Epithelial cell of prostate (primary cell): ENCODE measurements around the gene MAGIX.
A peak's percentile ranks its signal among the peaks of the same experiment; 100 is the strongest.
"Not testable (repeated sequence)": the region's sequence is repeated elsewhere in the genome, so short reads cannot be mapped to it uniquely, and the experiment has no call there.

Experiments used
- DNase-seq: peaks from one replicate; pipeline ENCODE4 v3.0.0-alpha.2; 2011; ENCODE audit warnings: low read depth, low spot score
- H3K27ac ChIP-seq: fragments of 450-650 bp; 2 replicates; pipeline ENCODE4 v1.5.1; 2017; ENCODE audit warnings: mild to moderate bottlenecking

The MAGIX gene

DNA sequence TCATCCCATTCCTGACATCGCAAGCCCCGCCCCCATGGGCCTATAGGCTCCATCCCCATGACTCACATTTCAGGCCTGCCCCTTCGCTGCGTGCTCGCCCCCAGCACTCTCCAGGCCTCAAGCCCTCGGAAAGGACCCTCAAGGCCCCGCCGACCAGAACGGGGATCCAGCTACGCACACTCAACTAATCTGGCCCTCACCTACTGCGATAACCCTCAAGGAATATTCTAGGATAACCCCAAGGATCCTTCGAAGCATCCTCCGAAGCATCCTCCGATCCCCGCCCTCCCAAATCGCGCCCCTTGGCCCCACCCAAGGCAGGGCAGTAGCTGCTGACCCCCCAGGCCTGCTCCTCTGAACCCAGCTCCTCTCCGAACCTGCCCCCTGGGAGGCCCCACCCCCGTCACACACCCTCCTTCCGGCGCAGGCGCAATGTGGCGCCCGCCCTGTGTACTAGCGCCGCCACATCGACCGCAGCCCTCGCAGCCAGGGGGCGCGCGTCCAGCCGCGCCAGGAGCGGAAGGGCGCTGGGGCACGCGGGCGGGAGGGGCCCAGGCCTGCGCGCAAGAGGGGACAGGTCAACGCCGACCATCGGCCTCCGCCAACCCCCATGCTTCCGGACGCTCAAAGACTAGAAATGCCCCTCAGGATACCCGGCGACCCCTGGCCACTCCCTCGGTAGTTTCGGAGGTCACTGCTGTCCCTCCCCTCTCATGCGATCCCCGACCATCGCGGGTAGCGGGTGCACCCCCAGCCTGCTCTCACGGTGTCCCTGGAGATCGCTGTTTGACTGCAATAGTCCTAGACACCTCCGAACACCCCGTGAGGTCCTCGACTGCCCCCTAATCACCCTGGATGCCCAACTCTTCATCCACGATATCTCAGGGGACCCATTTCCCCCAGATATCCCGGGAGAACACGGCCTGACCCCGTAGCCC lies 6.4 kb upstream of the MAGIX start:
- no peak for DNase-seq
- peak overlapping the region; percentile 85 for H3K27ac ChIP-seq

GRCh38 chrX:49157194-49157593 lies 5.4 kb upstream of the MAGIX start:
- DNase-seq: no peak
- H3K27ac ChIP-seq: no peak overlapping the region

DNA sequence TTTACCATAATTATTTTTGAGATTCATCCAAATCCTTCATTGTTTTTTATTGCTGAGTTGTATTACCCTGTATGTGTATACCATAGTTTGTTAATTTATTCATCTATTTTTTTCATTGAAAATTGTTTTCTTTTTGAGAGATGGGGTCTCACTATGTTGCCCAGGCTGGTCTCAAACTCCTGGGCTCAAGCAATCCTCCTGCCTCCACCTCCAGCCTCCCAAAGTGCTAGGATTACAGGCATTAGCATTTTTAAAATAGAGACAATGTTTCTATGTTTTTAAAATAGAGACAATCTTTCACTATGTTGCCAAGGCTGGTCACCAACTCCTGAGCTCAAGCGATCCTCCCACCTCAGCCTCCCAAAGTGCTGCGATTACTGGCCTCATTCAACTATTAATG lies 1.6 kb upstream of the MAGIX start:
- no peak overlapping the region for H3K27ac ChIP-seq
- DNase-seq: no peak

- H3K27ac ChIP-seq: no peak overlapping the region
- DNase-seq: no peak
Observed at GRCh38 chrX:49161632-49162031, 926 bp upstream of the MAGIX start.

- peak overlapping the region; percentile 70 for H3K27ac ChIP-seq
- no peak for DNase-seq
Observed at GRCh38 chrX:49163555-49164419, 1.2 kb downstream of the MAGIX start.

GRCh38 chrX:49164589-49165360 lies 2.2 kb downstream of the MAGIX start:
- peak overlapping the region; percentile 70 for H3K27ac ChIP-seq
- no peak for DNase-seq

DNA sequence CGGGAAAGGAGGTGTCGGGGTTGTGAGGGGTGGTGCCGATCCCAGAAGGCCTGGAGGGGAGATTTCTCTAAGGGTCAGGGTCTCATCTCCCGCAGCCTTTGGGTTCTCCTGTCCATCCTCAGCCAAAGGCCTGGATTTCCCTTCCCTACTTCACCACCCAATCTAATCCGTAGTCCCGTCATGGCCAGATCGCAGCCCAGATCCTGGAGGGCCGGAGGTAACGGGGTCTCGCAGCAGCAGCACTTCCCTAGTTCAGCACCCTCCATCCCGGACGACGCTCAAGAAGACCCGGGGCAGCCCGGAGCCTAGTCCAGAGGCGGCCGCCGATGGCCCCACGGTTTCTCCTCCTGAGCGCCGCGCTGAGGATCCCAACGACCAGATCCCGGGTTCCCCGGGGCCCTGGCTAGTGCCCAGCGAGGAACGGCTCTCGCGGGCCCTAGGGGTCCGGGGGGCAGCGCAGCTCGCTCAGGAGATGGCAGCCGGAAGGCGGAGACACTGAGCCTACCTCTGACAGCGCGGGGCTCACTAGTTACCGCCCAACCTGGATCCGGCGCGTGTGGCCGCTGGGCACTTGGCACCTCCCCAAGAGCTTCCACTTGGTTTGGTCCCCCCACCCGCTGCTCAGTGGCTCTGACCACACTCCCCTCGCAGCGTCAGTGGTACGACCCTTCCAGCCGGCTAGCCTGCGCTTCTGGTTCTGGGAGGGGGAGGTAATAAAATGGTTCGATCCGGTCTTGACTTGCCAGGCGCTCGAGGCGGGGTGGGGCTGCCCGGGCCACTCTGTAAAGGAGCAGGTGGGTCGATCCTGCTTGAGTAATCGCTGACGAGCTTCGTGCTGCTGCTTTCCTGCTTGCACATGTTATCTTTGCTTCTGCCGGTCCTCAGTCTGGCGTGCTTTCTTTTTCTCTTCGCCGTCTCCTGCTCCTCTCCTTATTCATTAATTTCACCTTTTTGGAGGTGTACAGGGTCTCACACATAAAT lies 3.6 kb downstream of the MAGIX start:
- H3K27ac ChIP-seq: peak overlapping the region; percentile 97
- DNase-seq: peak; percentile 77

DNA sequence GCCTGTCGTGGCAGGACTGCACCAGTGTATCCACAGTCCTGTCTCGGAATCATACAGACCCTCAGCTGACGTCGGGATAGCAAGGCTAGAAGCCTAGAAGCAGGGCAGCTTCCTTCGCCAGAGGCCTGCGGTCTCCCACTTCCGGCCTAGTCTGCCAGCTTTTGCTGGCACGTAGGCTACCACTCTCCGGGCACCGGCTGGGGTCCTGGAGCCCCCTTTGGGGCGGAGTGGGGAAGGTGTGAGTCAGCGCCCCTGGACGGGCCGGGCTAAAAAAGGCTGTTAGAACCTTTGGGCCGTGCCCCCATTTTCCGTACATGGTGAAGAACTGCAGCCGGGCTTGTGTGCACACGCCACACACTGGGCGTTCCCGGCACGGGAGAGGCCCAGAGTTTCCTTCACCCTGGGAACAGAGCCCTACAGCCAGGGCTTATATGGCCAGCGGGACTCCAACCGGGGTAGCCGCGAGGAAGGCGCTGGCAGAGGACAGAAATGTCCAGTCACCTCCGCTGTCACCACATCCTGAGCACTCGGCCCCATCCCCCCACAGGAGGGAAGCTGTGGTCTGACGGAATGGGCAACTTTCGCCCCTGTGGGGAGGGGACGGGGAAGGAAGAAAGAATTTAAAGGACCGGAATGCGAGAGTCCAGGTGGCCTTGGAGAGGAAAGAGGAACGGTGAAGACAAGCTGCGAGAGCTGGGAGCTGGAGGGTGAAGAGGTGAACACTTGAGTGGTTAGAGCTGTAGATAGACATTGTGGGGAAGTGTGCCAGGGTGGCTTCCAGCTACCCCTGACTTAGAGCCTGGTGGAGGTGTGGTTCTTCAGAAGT lies 4.6 kb downstream of the MAGIX start:
- DNase-seq: no peak
- H3K27ac ChIP-seq: peak overlapping the region; percentile 97

DNA sequence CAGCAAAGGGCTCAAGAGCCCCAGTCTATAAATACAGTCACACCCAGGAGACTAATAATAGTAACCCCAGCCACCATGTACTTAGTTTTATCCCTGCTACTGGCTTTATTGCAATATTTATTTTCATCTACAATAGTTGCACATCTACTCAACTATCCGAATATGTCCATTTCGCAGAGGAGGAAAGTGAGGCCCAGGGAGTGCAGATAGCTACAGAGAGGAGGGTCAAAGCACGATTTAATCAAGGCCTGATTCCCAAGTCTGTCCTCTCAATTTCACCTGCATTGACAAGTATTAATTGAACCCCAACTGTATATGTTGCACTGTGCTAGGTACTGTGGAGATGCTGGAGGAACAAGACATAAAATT lies 5.2 kb downstream of the MAGIX start:
- peak overlapping the region; percentile 97 for H3K27ac ChIP-seq
- no peak for DNase-seq

- no peak for DNase-seq
- H3K27ac ChIP-seq: peak within 1 kb of the TSS; percentile 88
Observed at GRCh38 chrX:49171752-49172279, 9.3 kb downstream of the MAGIX start, which contains the start of gene PLP2. PLP2 (plus strand) TSS chrX:49171898; CDS start chrX:49172001, 103 bp downstream.

DNA sequence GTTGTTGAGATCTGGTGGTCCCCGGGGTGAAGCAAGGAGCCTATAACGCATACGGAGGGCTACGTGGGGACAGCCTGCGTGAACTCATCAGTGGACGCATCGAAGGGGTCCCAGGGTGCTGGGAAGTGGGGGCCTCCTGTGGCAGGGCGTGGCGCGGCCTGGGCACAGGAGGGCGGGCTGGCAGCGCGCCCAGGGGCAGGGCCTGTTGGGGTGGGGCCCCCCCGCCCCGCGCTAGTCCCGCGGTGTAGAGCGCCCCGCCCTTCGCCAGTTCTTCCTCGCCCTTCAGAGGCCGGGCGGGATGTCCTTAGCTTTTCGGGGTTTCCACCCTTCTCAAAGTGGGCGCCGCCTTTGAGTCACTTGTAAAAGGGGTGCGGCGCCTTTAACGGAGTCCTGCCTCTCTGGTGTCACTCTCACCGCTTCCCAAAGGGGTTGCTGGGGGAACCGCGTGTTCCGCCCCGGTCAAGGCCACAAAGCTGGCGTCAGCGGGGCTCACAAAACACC lies 9.8 kb downstream of the MAGIX start:
- peak overlapping the region; percentile 88 for H3K27ac ChIP-seq
- DNase-seq: no peak

- peak overlapping the region; percentile 88 for H3K27ac ChIP-seq
- DNase-seq: not testable (repeated sequence)
Observed at GRCh38 chrX:49173544-49173943, 11.0 kb downstream of the MAGIX start.

GRCh38 chrX:49174723-49175122 lies 12.2 kb downstream of the MAGIX start:
- H3K27ac ChIP-seq: peak overlapping the region; percentile 83
- DNase-seq: no peak

GRCh38 chrX:49175435-49176274 lies 13.1 kb downstream of the MAGIX start:
- no peak for DNase-seq
- H3K27ac ChIP-seq: peak overlapping the region; percentile 83

GRCh38 chrX:49176421-49177326 lies 14.1 kb downstream of the MAGIX start:
- peak overlapping the region; percentile 83 for H3K27ac ChIP-seq
- DNase-seq: no peak

DNA sequence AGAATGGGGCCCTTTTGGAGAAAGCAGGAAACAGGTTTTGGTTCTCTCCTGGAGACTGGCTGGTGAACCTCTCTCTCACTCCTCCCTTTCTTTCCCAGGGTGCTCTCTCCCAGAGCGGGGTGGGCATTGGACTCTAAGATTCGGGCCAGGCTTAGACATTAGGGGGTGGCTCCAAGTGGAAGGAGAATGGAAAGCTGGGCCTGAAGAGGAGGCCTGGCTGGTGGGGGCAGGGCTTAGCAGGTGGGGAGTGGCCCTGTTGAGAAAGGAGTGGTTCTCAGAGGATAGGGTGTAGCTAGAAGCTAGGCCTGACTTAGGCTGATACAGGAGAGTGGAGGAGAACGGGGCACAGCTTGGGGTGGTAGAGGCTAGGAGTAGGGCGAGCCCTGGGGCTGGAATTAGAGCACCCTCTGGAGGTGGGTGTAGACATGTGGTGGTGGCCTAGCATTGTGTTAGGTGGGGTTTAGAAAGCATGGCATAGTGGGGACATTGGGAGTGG lies 14.8 kb downstream of the MAGIX start:
- peak overlapping the region; percentile 83 for H3K27ac ChIP-seq
- no peak for DNase-seq
